GM10248 (cell line): ENCODE data around the gene ATP8B3.

Experiments used
- CTCF ChIA-PET: fragments of 300-600 bp; sonication (Branson Sonifier 250); formaldehyde crosslinking; extraction: SDS; loops from one replicate; lab custom pipeline; 2021; ENCODE audit warnings: antibody characterized with exemption; lab: Yijun Ruan, JAX
- POLR2A ChIA-PET: fragments of 350-650 bp; sonication (Branson Sonifier 250); formaldehyde crosslinking; extraction: SDS; loops from one replicate; lab custom pipeline; 2020; ENCODE audit warnings: antibody characterized with exemption; lab: Yijun Ruan, JAX
- DNase-seq: peaks from one replicate; pipeline ENCODE4 v3.0.0; 2012; ENCODE audit errors: extremely low spot score
- CTCF ChIP-seq: IDR thresholded peaks from 2 replicates; pipeline ENCODE4 v1.5.1; 2012; ENCODE audit warnings: mild to moderate bottlenecking, low read depth; ENCODE audit errors: extremely low read depth, missing control alignments, control extremely low read depth

ATP8B3 gene

DNA sequence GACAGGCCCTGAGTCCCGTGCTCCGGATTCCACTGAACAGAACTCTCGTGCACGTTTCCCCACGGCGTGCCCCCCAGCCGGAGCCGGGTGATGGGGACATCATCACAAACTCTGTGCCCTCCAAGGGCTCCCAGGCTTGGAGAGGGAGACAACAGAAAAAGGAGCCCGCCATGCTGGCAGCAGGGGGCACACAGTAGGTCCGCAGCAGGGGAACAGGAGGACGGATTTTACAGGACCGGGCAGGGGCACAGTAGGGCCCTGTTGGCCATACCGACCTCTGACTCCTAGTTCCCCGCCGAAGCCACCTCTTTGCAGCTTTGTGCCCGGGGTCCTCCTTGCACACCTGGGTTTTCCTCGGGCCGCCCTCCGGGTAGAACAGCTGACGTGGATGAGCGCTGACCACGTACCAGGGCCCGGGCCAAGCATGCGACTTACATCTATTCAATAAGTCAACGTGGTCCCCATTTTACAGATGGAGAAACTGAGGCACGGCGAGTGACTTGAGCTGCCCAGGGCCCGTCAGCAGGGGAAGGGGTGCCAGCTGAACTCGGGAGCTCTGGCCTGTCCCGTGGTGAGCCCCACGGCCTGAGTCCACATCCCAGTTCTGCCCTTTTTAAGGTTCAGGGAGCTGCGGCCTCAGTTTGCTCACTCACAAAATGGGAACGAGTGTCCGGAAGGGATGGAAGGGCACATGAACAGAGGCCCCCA lies 68.9 kb downstream of the ATP8B3 start:
- TF ChIP-seq CTCF, result no peak
- no peak for DNase-seq
- ChIA-PET POLR2A (no interaction called here), CTCF (interaction anchor here (1.2 kb wide), 1 partner anchor 47 kb away, joined by 3 read pairs; no protein-coding TSS in a partner anchor)

DNA sequence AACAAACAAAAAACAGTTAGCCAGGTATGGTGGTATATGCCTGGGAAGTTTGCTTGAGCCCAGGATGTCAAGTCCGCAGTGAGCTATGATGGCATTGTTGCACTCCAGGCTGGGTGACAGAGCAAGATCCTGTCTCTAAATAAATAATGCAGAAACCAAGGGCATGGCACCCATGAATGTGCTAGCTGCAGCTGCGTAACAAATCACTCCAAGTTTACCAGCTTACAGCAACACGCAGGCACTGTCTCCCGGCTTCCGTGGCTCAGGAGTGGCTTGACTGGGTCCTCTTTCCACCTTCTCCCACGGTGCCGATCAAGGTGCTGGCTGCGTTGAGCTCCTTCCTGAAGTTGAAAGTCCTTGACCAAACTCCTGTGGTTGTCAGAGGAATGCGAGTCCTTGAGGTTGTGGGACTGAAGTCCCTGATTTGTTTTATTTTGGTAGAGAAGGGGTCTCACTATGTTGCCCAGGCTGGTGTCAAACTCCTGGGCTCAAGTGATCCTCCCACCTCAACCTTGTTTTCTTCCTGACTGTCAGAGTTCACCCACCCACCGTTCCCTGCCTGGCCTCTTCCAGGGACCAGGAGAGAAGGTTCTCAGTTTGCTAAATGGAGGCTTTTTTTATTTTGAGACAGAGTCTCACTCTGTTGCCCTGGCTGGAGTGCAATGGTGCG lies 72.0 kb downstream of the ATP8B3 start:
- TF ChIP-seq CTCF, result no peak
- ChIA-PET POLR2A (no interaction called here), CTCF (interaction anchor here (0.9 to 1.3 kb wide), 2 partner anchors 31 to 86 kb away, joined by 3 read pairs; no protein-coding TSS in a partner anchor)

GRCh38 chr19:1736927-1737326 lies 75.1 kb downstream of the ATP8B3 start:
- POLR2A ChIA-PET, result no interaction called here
- no peak for DNase-seq
- TF ChIP-seq CTCF, result no peak
- CTCF ChIA-PET, result interaction anchor here (1.1 kb wide), 1 partner anchor 89 kb away, joined by 3 read pairs; no protein-coding TSS in a partner anchor

More for the DNA sequence above, 72.0 kb downstream of the ATP8B3 start:
- DNase-seq, result no peak

GRCh38 chr19:1736280-1736679 lies 75.8 kb downstream of the ATP8B3 start:
- TF ChIP-seq CTCF, result no peak
- ChIA-PET CTCF (interaction anchor here (1.1 kb wide), 1 partner anchor 90 kb away, joined by 3 read pairs; no protein-coding TSS in a partner anchor), POLR2A (no interaction called here)
- no peak for DNase-seq

- no peak for TF ChIP-seq CTCF
- DNase-seq, result no peak
- CTCF ChIA-PET, result no interaction called here
- POLR2A ChIA-PET, result no interaction called here
Measured at GRCh38 chr19:1734321-1734966, 77.6 kb downstream of the ATP8B3 start.
